Panc1 (cell line): ENCODE data around the gene PMPCA. TPM values are rescaled to one million over a fixed set of nuclear protein-coding genes. Genes with fewer than 3 reads are reported as not detected.
A peak's percentile ranks its signal among the peaks of the same experiment; 100 is the strongest.

Experiments used
- ATAC-seq: fragments of 200-7000 bp; cut with Tn5 transposase; 2 replicates; pipeline ENCODE4 v1.9.1; 2020; ENCODE audit warnings: mild to moderate bottlenecking, moderate library complexity
- BruUV-seq: library from RNA; stranded (reverse); fragments of 400-500 nt; replicated peaks from 2 replicates; lab custom pipeline; 2021; lab: Mats Ljungman, UMichigan
- CTCF ChIA-PET: fragments of 300-600 bp; sonication (Branson Sonifier 250); formaldehyde crosslinking; loops from one replicate; lab custom pipeline; 2022; ENCODE audit warnings: antibody characterized with exemption; lab: Charles Lee
- POLR2A ChIA-PET: fragments of 300-600 bp; sonication (Branson Sonifier 250); formaldehyde crosslinking; loops from one replicate; lab custom pipeline; 2022; ENCODE audit warnings: antibody characterized with exemption; lab: Charles Lee
- DNase-seq: peaks from one replicate; pipeline ENCODE4 v3.0.0-alpha.2; 2010; ENCODE audit warnings: low read depth, low spot score
- H3K27ac ChIP-seq: 2 replicates; pipeline ENCODE4 v1.5.1; 2011; ENCODE audit warnings: mild to moderate bottlenecking, low read length, inconsistent platforms
- H3K27me3 ChIP-seq: fragments of 200-500 bp; sonication (Bioruptor generic); 2 replicates; pipeline ENCODE4 v1.6.0; 2014; ENCODE audit warnings: low read length, inconsistent platforms; ENCODE audit not compliant: control insufficient read depth, insufficient read depth
- H3K36me3 ChIP-seq: fragments of 200-500 bp; sonication (Bioruptor generic); 2 replicates; pipeline ENCODE4 v1.5.1; 2014; ENCODE audit warnings: inconsistent platforms, mild to moderate bottlenecking, low read length, moderate library complexity; ENCODE audit not compliant: control insufficient read depth, insufficient read depth
- H3K4me1 ChIP-seq: 2 replicates; pipeline ENCODE4 v1.5.1; 2011; ENCODE audit warnings: inconsistent platforms, mild to moderate bottlenecking, low read length, moderate library complexity; ENCODE audit not compliant: control insufficient read depth, insufficient read depth
- H3K4me3 ChIP-seq, 2 experiments: 2 replicates each; pipeline ENCODE4 v1.5.1; 2011 to 2012; ENCODE audit warnings: low read depth in 2 of 2, low read length in 2 of 2, mild to moderate bottlenecking in 2 of 2, inconsistent platforms in 1 of 2, moderate library complexity in 1 of 2
- H3K9me3 ChIP-seq: fragments of 200-500 bp; sonication (Bioruptor generic); 2 replicates; pipeline ENCODE4 v1.5.1; 2014; ENCODE audit warnings: low read depth, mild to moderate bottlenecking, inconsistent platforms, low read length, moderate library complexity; ENCODE audit not compliant: control insufficient read depth, insufficient read depth
- CTCF ChIP-seq: fragments of 450-650 bp; IDR thresholded peaks from 2 replicates; pipeline ENCODE4 v1.5.1; 2017; ENCODE audit warnings: mild to moderate bottlenecking
- POLR2AphosphoS5 ChIP-seq: IDR thresholded peaks from 2 replicates; pipeline ENCODE4 v1.6.1; 2012; ENCODE audit warnings: mild to moderate bottlenecking, low read depth, low read length, moderate library complexity
- SIN3A ChIP-seq: IDR thresholded peaks from 2 replicates; pipeline ENCODE4 v1.6.1; 2012; ENCODE audit warnings: low read depth, mild to moderate bottlenecking, low read length, moderate library complexity, borderline replicate concordance; ENCODE audit not compliant: insufficient read depth
- TCF7L2 ChIP-seq: IDR thresholded peaks from 2 replicates; pipeline ENCODE4 v1.6.1; 2011; ENCODE audit warnings: mild to moderate bottlenecking, low read depth, low read length, inconsistent platforms
- in situ Hi-C: cut with HindIII; loops from 2 replicates; pipeline ENCODE4 v1.10.0; 2016; ENCODE audit warnings: low sequenced_read_pairs, low pct_unique_long_range_greater_than_20kb
- intact Hi-C: fragments of 100-400 bp; cut with micrococcal nuclease; formaldehyde crosslinking; loops from one replicate; pipeline ENCODE4 v1.10.0; 2022; ENCODE audit not compliant: unreplicated experiment
- total RNA-seq: library from RNA; stranded (reverse); gene quantifications from one replicate; pipeline ENCODE4 v1.2.1, GENCODE V29; 2021; ENCODE audit not compliant: unreplicated experiment
- TF ChIP-seq, protein P1 (sequence below), 2 experiments: IDR thresholded peaks; 2 replicates each; pipeline ENCODE4 v1.6.1; 2011 to 2012; ENCODE audit warnings: low read depth in 2 of 2, control low read depth in 1 of 2, low read length in 1 of 2, mild to moderate bottlenecking in 1 of 2, moderate library complexity in 1 of 2; ENCODE audit not compliant: insufficient read depth in 1 of 2

PMPCA gene
- total RNA-seq, 1 experiment from 2014 or later: 60.9 TPM

DNA sequence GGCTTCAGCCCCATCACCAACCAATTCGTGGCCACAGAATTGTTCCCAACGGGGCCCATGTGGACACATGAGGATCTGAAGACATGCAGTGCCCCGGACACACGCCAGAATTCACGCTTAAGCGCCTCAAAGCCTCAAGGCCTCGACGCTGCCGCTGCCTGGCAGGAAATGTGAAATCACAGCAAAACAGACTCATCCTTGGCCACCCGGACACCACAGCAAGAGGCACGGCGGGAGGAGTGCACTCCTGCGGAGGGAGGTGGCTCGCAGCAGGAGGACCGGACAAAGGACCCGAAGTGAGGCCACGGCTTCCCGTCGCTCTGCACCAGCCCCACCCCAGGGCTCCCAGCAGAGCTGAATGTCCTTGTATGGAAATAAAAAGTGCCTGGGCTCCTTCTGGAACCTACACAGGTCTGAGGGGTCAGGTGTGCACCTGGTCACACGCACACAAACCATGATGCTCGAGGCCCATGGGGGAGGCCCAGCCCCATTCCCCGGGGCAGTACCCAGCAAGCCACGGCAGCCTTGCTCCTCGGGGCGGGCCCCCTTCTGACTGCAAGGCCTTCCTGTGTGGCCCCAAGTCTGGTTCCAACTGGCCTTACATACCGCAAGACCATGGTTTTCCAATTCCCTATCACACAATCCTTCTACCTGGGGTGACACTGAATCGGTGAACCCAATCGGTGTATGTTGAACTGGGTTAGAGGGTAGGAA lies 62.3 kb downstream of the PMPCA start:
- no peak overlapping the region for H3K27ac ChIP-seq
- H3K4me1 ChIP-seq: no peaks in the 10 kb centered on the region
- no peaks in the 10 kb centered on the region for H3K9me3 ChIP-seq
- ChIA-PET CTCF (no interaction called here), POLR2A (no interaction called here)
- H3K4me3 ChIP-seq: no peak overlapping the region
- H3K27me3 ChIP-seq: no peaks in the 10 kb centered on the region
- H3K36me3 ChIP-seq: peaks cover 10% of the 10 kb centered on the region
- BruUV-seq: no TSS peak
- intact Hi-C loops: no loop called here
- in situ Hi-C loops: no loop called here
- TF ChIP-seq POLR2AphosphoS5: no peak
- no peak for TF ChIP-seq CTCF
- no peak for TF ChIP-seq SIN3A
- no peak for TF ChIP-seq TCF7L2
- TF ChIP-seq, protein P1, sequence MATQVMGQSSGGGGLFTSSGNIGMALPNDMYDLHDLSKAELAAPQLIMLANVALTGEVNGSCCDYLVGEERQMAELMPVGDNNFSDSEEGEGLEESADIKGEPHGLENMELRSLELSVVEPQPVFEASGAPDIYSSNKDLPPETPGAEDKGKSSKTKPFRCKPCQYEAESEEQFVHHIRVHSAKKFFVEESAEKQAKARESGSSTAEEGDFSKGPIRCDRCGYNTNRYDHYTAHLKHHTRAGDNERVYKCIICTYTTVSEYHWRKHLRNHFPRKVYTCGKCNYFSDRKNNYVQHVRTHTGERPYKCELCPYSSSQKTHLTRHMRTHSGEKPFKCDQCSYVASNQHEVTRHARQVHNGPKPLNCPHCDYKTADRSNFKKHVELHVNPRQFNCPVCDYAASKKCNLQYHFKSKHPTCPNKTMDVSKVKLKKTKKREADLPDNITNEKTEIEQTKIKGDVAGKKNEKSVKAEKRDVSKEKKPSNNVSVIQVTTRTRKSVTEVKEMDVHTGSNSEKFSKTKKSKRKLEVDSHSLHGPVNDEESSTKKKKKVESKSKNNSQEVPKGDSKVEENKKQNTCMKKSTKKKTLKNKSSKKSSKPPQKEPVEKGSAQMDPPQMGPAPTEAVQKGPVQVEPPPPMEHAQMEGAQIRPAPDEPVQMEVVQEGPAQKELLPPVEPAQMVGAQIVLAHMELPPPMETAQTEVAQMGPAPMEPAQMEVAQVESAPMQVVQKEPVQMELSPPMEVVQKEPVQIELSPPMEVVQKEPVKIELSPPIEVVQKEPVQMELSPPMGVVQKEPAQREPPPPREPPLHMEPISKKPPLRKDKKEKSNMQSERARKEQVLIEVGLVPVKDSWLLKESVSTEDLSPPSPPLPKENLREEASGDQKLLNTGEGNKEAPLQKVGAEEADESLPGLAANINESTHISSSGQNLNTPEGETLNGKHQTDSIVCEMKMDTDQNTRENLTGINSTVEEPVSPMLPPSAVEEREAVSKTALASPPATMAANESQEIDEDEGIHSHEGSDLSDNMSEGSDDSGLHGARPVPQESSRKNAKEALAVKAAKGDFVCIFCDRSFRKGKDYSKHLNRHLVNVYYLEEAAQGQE (IDR thresholded peaks at IDR 0.05; ENCODE audit: insufficient read depth in 1 of 2, low read depth in 2 of 2, low read length in 1 of 2): no peak
- ATAC-seq: 0 out of 2 replicates have a peak, but pooled peaks have one; percentile 26
- DNase-seq: no peak

- no peak for ATAC-seq
- no peaks in the 10 kb centered on the region for H3K4me1 ChIP-seq
- no peaks in the 10 kb centered on the region for H3K9me3 ChIP-seq
- ChIA-PET POLR2A (no interaction called here), CTCF (no interaction called here)
- DNase-seq: no peak
- no peak overlapping the region for H3K4me3 ChIP-seq
- TF ChIP-seq, protein P1 (IDR thresholded peaks at IDR 0.05; ENCODE audit: insufficient read depth in 1 of 2, low read depth in 2 of 2, low read length in 1 of 2): no peak
- H3K27me3 ChIP-seq: no peaks in the 10 kb centered on the region
- peaks cover 9% of the 10 kb centered on the region for H3K36me3 ChIP-seq
- BruUV-seq: no TSS peak
- in situ Hi-C loops: no loop called here
- no peak overlapping the region for H3K27ac ChIP-seq
- intact Hi-C loops: no loop called here
These were observed 62.9 kb downstream of the PMPCA start for GRCh38 chr9:136473354-136473721.

Other genes starting within 250 kb of the PMPCA start
- 0.13 TPM for gene LHX3, start 205.5 kb upstream of the PMPCA start, total RNA-seq
- 40.0 TPM for gene QSOX2, start 164.8 kb upstream of the PMPCA start, total RNA-seq
- not detected for gene CCDC187, start 106.6 kb upstream of the PMPCA start, total RNA-seq
- 14.2 TPM for gene GPSM1, start 83.1 kb upstream of the PMPCA start, total RNA-seq
- gene DNLZ, start 46.9 kb upstream of the PMPCA start, total RNA-seq: 26.5 TPM
- 1.7 TPM for gene CARD9, start 37.0 kb upstream of the PMPCA start, total RNA-seq
- 10.8 TPM for gene SNAPC4, start 10.5 kb upstream of the PMPCA start, total RNA-seq
- 90.8 TPM for gene ENTR1, start within 50 bp of the PMPCA start, total RNA-seq
- gene INPP5E, start 29.2 kb downstream of the PMPCA start, total RNA-seq: 14.1 TPM
- gene SEC16A, start 72.4 kb downstream of the PMPCA start, total RNA-seq: 76.5 TPM
- 13.4 TPM for gene NOTCH1, start 135.4 kb downstream of the PMPCA start, total RNA-seq